CD1c-positive myeloid dendritic cell (primary cell): ENCODE measurements around the gene TBC1D14.
"Not testable (repeated sequence)": the region's sequence is repeated elsewhere in the genome, so short reads cannot be mapped to it uniquely, and the experiment has no call there.

Source experiments
- DNase-seq: peaks from one replicate; pipeline ENCODE4 v3.0.0-alpha.2; 2016; ENCODE audit errors: extremely low spot score

The TBC1D14 gene

DNA sequence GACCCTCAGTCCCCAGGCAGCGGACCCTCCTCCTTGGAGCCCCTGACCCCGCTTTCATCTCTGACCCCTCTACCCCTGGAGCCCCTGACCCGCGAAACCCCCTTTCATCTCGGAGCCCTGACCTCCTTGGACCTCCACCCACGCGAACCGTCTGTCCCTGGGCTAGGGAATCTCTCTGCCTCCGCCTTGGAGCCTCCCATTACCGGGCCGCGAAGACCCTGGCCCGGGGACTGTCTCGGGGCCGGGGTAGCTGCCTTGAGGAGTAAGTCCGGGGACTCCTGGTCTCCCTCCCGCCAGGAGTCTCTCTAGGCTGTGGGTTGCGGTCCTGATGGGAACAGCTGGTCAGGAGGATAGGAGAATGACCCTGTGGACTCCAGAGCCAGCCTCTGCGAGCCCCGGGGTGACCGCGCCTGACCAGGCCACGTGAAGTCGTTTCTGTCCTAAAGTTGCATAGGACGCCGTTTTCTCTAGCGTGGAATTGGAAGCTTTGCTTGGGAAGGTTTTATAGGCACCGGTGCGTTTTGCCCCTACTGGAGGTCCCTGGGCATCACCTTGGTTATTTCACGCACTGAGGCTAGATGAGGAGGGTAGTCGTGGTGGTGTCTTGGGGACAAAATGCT, 824 bp downstream of the TBC1D14 start:
- no peak for DNase-seq

DNA sequence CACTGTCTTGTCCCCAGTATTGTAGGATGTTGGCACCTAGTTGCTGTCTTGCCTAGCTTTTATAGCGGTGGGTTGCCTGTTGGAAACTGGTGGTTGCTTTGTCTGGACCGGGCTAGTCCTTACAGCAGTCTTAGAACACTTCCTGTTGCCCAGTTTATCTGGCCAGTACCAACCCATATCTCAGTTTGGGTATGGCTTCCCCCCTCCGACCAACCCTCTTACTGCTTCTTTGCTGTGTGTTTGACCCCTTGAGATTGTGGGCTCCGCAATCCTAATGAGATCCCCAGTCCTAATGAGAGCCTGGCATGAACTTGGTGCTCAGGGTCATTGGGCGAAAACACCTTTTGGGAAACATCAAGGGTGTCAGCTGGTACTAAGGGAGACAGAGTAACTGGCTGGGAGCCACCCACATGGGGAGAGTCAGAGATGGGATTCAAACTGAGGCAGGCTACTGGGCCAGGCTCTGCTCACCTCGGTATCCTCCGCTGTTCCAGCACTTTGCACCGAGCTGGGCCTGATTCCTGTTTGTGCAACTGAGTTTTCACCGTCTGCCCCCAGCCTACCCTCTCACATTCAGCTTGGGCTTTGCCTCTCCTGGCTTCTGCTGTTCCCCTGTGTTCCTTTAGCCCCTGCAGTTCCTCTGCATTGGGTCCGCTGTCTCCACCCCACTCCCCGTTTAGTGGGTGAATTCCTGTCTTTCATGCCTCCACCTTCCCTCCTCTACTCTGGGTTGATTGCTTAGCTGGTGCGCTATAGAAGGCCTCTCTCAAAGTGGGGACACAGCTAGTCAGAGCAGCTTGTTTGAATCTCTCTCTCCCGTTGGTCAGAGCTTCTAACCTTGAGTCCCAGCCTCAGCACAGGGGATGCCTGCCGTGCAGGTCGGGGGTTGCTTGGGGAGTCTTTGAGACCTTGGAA, 1.6 kb downstream of the TBC1D14 start:
- DNase-seq: no peak

GRCh38 chr4:6911917-6912316, 2.3 kb downstream of the TBC1D14 start:
- not testable (repeated sequence) for DNase-seq

- no peak for DNase-seq
Observed at GRCh38 chr4:6912441-6912840, 2.8 kb downstream of the TBC1D14 start.

GRCh38 chr4:6913350-6913905, 3.8 kb downstream of the TBC1D14 start:
- no peak for DNase-seq

- DNase-seq: no peak
Observed at GRCh38 chr4:6914448-6914847, 4.8 kb downstream of the TBC1D14 start.

GRCh38 chr4:6915041-6916005, 5.7 kb downstream of the TBC1D14 start:
- DNase-seq: no peak

DNA sequence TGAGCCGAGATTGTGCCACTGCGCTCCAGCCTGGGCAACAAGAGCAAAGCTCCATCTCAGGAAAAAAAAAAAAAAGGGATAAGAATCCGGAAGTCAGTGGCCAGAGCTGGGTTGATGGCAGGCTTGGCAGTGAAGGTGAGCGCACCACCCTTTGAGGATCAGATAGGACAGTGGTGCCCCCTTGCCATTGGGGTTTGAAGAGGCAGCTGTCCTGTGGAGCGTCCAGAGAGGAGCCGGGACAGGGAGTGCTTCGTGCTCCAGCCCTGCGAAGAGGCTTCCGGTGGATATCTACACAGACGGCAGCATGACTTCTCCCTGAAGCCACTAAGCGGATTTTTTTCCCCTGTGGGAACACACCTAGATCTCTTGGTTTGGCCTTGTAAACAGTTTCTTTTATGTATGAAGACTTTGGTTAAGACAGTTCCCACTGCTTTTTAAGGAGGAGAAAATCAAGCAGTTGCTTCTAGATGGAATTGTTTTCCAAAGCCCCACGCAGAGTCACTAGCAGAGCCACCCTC, 6.5 kb downstream of the TBC1D14 start:
- no peak for DNase-seq

DNA sequence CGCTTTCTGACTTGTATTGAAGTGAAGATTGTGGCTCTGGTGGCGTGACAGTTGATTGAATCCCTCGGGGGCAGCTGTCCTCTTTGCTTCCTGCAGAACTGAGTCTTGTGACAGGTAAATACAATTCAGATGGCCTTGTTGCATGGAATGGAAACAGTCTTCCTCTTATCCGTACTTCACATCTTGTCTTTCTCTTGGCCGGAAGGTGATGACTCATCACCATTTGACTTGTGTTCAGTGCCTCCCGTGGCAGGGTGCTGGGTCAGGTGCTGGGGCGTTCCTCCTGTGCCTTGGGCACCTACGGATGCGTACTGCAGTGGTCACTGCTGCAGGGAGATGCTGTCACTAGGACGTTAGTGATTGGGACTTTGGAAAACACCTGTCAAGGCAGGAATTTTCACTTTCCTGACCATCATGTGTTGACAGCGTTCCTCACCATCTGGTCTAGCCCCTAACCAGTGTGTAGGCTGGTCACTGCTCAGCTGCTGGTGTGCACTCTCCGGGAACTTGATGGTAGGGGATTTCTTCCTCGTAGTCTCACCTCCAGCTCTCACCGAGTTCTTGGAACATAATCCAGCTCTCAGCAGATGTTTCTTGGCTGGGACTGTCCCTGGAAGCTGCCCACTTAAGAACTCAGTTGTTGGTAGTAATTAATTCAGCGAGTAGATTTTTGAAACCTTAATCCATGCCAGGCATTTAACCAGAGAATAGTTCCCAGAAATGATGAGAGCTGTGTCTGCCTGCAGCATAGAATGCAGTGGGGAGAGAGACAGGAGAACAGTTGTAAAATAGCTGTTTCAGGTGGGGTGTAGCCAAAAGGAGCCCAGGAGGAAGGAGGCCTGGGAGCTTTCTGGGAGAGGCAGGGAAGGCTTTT, 7.2 kb downstream of the TBC1D14 start:
- peak; percentile 48 for DNase-seq

- peak; percentile 89 for DNase-seq
Observed at GRCh38 chr4:6917461-6918271, 8.0 kb downstream of the TBC1D14 start.

- DNase-seq: peak; percentile 55
Observed at GRCh38 chr4:6918338-6918737, 8.7 kb downstream of the TBC1D14 start.

DNA sequence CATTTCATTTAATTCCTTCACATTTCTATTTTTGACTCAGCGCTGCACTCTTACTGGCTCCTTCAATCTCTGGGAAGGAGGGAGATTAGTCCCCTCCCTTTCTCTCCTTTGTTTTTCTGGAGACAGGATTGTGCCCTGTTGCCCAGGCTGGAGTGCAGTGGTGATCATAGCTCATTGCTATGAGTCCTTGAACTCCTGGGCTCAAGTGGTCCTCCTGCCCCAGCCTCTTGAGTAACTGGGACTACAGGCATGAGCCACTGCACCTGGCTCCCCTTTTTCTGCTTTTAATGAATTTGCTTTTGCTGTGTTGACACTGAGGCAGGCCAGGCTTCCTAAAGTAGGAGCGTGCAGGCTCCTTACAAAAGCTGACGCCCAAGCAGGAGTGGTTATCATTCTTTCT, 10.5 kb downstream of the TBC1D14 start:
- no peak for DNase-seq

- no peak for DNase-seq
Observed at GRCh38 chr4:6923507-6923906, 13.9 kb downstream of the TBC1D14 start.

GRCh38 chr4:6924361-6924779, 14.7 kb downstream of the TBC1D14 start:
- no peak for DNase-seq

- DNase-seq: peak; percentile 69
Observed at GRCh38 chr4:6925357-6925836, 15.8 kb downstream of the TBC1D14 start.

DNA sequence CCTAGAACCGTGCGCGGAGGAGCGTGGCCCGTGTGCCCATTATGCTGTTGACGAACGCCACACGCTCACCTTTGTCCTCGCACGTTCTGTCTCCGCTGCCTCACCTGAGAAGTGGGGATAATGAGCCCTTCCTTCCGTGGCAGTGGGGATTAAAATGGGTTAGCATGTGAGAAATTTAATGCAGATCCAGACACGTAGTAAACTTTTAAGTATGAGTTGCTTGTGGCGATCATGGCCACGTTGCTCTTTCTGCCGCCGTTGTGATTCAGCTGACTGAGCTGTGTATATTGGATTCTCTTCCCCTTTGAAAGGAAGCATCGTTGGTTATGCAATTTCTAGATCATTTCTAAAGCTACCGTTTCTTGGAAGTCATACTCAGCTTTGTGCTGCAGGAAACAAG, 16.5 kb downstream of the TBC1D14 start:
- DNase-seq: peak; percentile 86

GRCh38 chr4:6926681-6927478, 17.3 kb downstream of the TBC1D14 start:
- DNase-seq: peak; percentile 70

- no peak for DNase-seq
Observed at GRCh38 chr4:6928081-6928480, 18.5 kb downstream of the TBC1D14 start.
